ENCODE measurements around the gene RHOA. TPM values are rescaled to one million over a fixed set of nuclear protein-coding genes. Genes with fewer than 3 reads are reported as not detected.

The RHOA gene
- total RNA-seq, 1 experiment from 2014 or later, result 497 TPM

GRCh38 chr3:49385617-49386016, 26.2 kb downstream of the RHOA start:
- Histone ChIP-seq H3K4me1 (ENCODE audit: control insufficient read depth in 1 of 2, insufficient read depth in 2 of 2, low read length in 2 of 2) (peaks cover 0 to 16% of the 10 kb centered on the region in 2 experiments; a peak in 2 of 4 replicates), H4K20me1 (ENCODE audit: insufficient read depth) (peaks cover 29% of the 10 kb centered on the region; the same call in 1 of the 2 replicates), H3K9ac (ENCODE audit: low read length) (no peak overlapping the region), H3K9me2 (ENCODE audit: insufficient read depth) (no peaks in the 10 kb centered on the region), H2AFZ (ENCODE audit: low read depth, low read length, poor library complexity, severe bottlenecking) (no peak overlapping the region), H3K27me3 (ENCODE audit: insufficient read depth, low read length) (no peaks in the 10 kb centered on the region), H3K36me3 (ENCODE audit: control insufficient read depth in 1 of 2, insufficient read depth in 2 of 2, low read length in 2 of 2) (no peaks in the 10 kb centered on the region; a peak in 1 of 4 replicates), H3K79me2 (ENCODE audit: insufficient read depth, low read length) (peaks cover 99% of the 10 kb centered on the region), H3K9me3 (ENCODE audit: control insufficient read depth in 1 of 2, insufficient read depth in 1 of 2, low read depth in 1 of 2, low read length in 2 of 2) (no peaks in the 10 kb centered on the region), H3K4me3 (replicated peaks in 1 of 2; ENCODE audit: low read depth in 1 of 2, low read length in 2 of 2) (no peak overlapping the region), H3K4me2 (ENCODE audit: low read length) (no peak overlapping the region), H3K27ac (ENCODE audit: low read depth, low read length) (no peak overlapping the region)
- ATAC-seq (no peak), DNase-seq (ENCODE audit: low read depth, low spot score) (no peak)
- BruUV-seq (replicated peaks), result no TSS peak
- CTCF ChIA-PET, result no interaction called here
- RAD21 ChIA-PET (ENCODE audit: low non-redundant PET in 1 of 2, low total read pairs in 2 of 2, uncharacterized antibody in 2 of 2, unreplicated experiment in 2 of 2), result no interaction called here
- POLR2A ChIA-PET, result no interaction called here
- TF ChIP-seq REST (IDR thresholded peaks at IDR 0.05; ENCODE audit: low read depth) (no peak), SIN3A (IDR thresholded peaks at IDR 0.05; ENCODE audit: low read depth) (no peak), ZBTB33 (IDR thresholded peaks at IDR 0.05; ENCODE audit: extremely low read depth, insufficient replicate concordance, low read length) (no peak), POLR2AphosphoS5 (IDR thresholded peaks at IDR 0.05; ENCODE audit: low read depth, low read length) (no peak), CTCF (IDR thresholded peaks at IDR 0.05 in 2 of 3, conservative IDR thresholded peaks at IDR 0.05 in 1 of 3; ENCODE audit: borderline replicate concordance in 1 of 3, insufficient read depth in 1 of 3, low read depth in 2 of 3, low read length in 2 of 3) (no peak), CEBPB (IDR thresholded peaks at IDR 0.05; ENCODE audit: low read depth) (no peak)
- intact Hi-C loops (cut with micrococcal nuclease), result no loop called here
